H1 (cell line): ENCODE measurements around the gene PDK2. TPM values are rescaled to one million over a fixed set of nuclear protein-coding genes. Genes with fewer than 3 reads are reported as not detected.

Source experiments
- CTCF ChIA-PET: fragments of 300-600 bp; sonication (Branson Sonifier 250); formaldehyde crosslinking; loops from one replicate; lab custom pipeline; 2021; ENCODE audit not compliant: partially characterized antibody; lab: Charles Lee
- POLR2A ChIA-PET: fragments of 300-600 bp; sonication (Branson Sonifier 250); formaldehyde crosslinking; loops from one replicate; lab custom pipeline; 2021; ENCODE audit warnings: inconsistent platforms; ENCODE audit not compliant: partially characterized antibody; lab: Charles Lee
- DNase-seq, 2 experiments: peaks; one replicate each; pipeline versions ENCODE4 v3.0.0 to v3.0.0-alpha.2; 2010 to 2022; ENCODE audit warnings: low spot score in 2 of 2, low read depth in 1 of 2, mixed read lengths in 1 of 2
- FAIRE-seq: peaks from 2 replicates; lab custom pipeline; 2011; peaks lifted over from hg19 to GRCh38; lab: Jason Lieb, UNC
- H2AFZ ChIP-seq: 2 replicates; pipeline ENCODE4 v1.8.1; 2012; ENCODE audit warnings: low read length, inconsistent platforms
- H2AK5ac ChIP-seq: 2 replicates; pipeline ENCODE4 v1.6.1; 2013; ENCODE audit warnings: low read depth, low read length
- H2BK120ac ChIP-seq: replicated peaks from 2 replicates; pipeline ENCODE3; 2013; ENCODE audit warnings: low read depth, low read length, inconsistent platforms
- H2BK12ac ChIP-seq: 2 replicates; pipeline ENCODE4 v1.6.1; 2013; ENCODE audit warnings: low read depth, low read length
- H2BK15ac ChIP-seq: 2 replicates; pipeline ENCODE4 v1.6.1; 2013; ENCODE audit warnings: low read length
- H2BK20ac ChIP-seq: 2 replicates; pipeline ENCODE4 v1.6.1; 2013; ENCODE audit warnings: low read length
- H2BK5ac ChIP-seq: 2 replicates; pipeline ENCODE4 v1.6.1; 2013; ENCODE audit warnings: low read depth, low read length
- H3K14ac ChIP-seq: 2 replicates; pipeline ENCODE4 v1.6.1; 2013; ENCODE audit warnings: inconsistent platforms; ENCODE audit not compliant: insufficient read length
- H3K18ac ChIP-seq: 2 replicates; pipeline ENCODE4 v1.6.1; 2013; ENCODE audit warnings: low read length; ENCODE audit errors: extremely low read depth
- H3K23ac ChIP-seq: 2 replicates; pipeline ENCODE4 v1.6.1; 2013; ENCODE audit warnings: inconsistent platforms; ENCODE audit not compliant: insufficient read length
- H3K23me2 ChIP-seq: 2 replicates; pipeline ENCODE4 v1.6.1; 2013; ENCODE audit warnings: low read depth, low read length
- H3K27ac ChIP-seq: 2 replicates; pipeline ENCODE4 v1.6.1; 2011; ENCODE audit warnings: low read depth, low read length, inconsistent platforms
- H3K27me3 ChIP-seq, 4 experiments: replicated peaks in 1 of 4; 1 replicate in 1 of 4; 2 replicates in 3 of 4; pipeline versions ENCODE4 v1.6.1 to v1.8.1; 2011 to 2013; ENCODE audit warnings: low read length in 3 of 4, mild to moderate bottlenecking in 3 of 4, inconsistent platforms in 2 of 4, mixed read lengths in 2 of 4, moderate library complexity in 1 of 4; ENCODE audit not compliant: control insufficient read depth in 3 of 4, insufficient read depth in 3 of 4; ENCODE audit errors: extremely low read depth in 1 of 4
- H3K36me3 ChIP-seq, 4 experiments: 2 replicates each; pipeline versions ENCODE4 v1.6.1 to v1.8.1; 2011 to 2013; ENCODE audit warnings: mild to moderate bottlenecking in 4 of 4, low read length in 3 of 4, moderate library complexity in 2 of 4, control low read depth in 1 of 4, inconsistent platforms in 1 of 4; ENCODE audit not compliant: insufficient read depth in 4 of 4, control insufficient read depth in 2 of 4
- H3K4ac ChIP-seq: replicated peaks from 2 replicates; pipeline ENCODE3; 2013; ENCODE audit warnings: low read length, low read depth, mixed read lengths, inconsistent platforms; ENCODE audit not compliant: insufficient read length
- H3K4me1 ChIP-seq, 4 experiments: replicated peaks in 1 of 4; 1 replicate in 1 of 4; 2 replicates in 3 of 4; pipeline versions ENCODE4 v1.6.1 to v1.8.1; 2011 to 2013; ENCODE audit warnings: low read length in 3 of 4, inconsistent platforms in 2 of 4, mixed read lengths in 1 of 4; ENCODE audit not compliant: insufficient read depth in 4 of 4, control insufficient read depth in 3 of 4
- H3K4me2 ChIP-seq, 2 experiments: 2 replicates each; pipeline versions ENCODE4 v1.6.1 to v1.8.1; 2011 to 2013; ENCODE audit warnings: low read depth in 2 of 2, low read length in 2 of 2, control low read depth in 1 of 2, inconsistent platforms in 1 of 2, mild to moderate bottlenecking in 1 of 2; ENCODE audit not compliant: insufficient read depth in 1 of 2
- H3K4me3 ChIP-seq, 4 experiments: fragments of 200-600, 300-600 bp in 1 of 4; sonication (generic), shearing (Covaris generic), sonication (Bioruptor Twin) in 1 of 4; 2 replicates each; pipeline versions ENCODE4 v1.5.1 to v1.8.1; 2011 to 2016; ENCODE audit warnings: low read length in 4 of 4, low read depth in 3 of 4, control low read depth in 2 of 4, inconsistent platforms in 2 of 4, mild to moderate bottlenecking in 2 of 4, mixed read lengths in 1 of 4, moderate library complexity in 1 of 4; ENCODE audit not compliant: insufficient read depth in 2 of 4; ENCODE audit errors: extremely low read depth in 1 of 4
- H3K56ac ChIP-seq: replicated peaks from 2 replicates; pipeline ENCODE3; 2013; ENCODE audit warnings: low read depth, mild to moderate bottlenecking, mixed read lengths, low read length, inconsistent platforms; ENCODE audit not compliant: insufficient read length
- H3K79me1 ChIP-seq: 2 replicates; pipeline ENCODE4 v1.6.1; 2013; ENCODE audit warnings: low read depth, low read length, control low read depth
- H3K79me2 ChIP-seq, 2 experiments: 2 replicates each; pipeline versions ENCODE4 v1.6.1 to v1.8.1; 2012 to 2013; ENCODE audit warnings: low read length in 2 of 2, mild to moderate bottlenecking in 2 of 2, inconsistent platforms in 1 of 2; ENCODE audit not compliant: insufficient read depth in 2 of 2, control insufficient read depth in 1 of 2
- H3K9ac ChIP-seq, 4 experiments: replicated peaks in 1 of 4; 1 replicate in 1 of 4; 2 replicates in 3 of 4; pipeline versions ENCODE4 v1.6.1 to v1.8.1; 2011 to 2013; ENCODE audit warnings: low read depth in 3 of 4, low read length in 3 of 4, control low read depth in 2 of 4, mild to moderate bottlenecking in 2 of 4, moderate library complexity in 2 of 4, inconsistent platforms in 1 of 4; ENCODE audit errors: extremely low read depth in 1 of 4
- H3K9me3 ChIP-seq, 2 experiments: 2 replicates each; pipeline versions ENCODE4 v1.6.1 to v1.8.1; 2012 to 2013; ENCODE audit warnings: mild to moderate bottlenecking in 2 of 2, moderate library complexity in 2 of 2, control low read depth in 1 of 2, inconsistent platforms in 1 of 2, low read depth in 1 of 2, low read length in 1 of 2, mixed read lengths in 1 of 2; ENCODE audit not compliant: insufficient read depth in 2 of 2
- H4K20me1 ChIP-seq, 2 experiments: replicated peaks in 1 of 2; 2 replicates each; pipeline versions ENCODE3 to v1.8.1; 2011 to 2013; ENCODE audit warnings: inconsistent platforms in 2 of 2, low read length in 2 of 2, mild to moderate bottlenecking in 1 of 2; ENCODE audit not compliant: insufficient read depth in 2 of 2, control insufficient read depth in 1 of 2
- H4K5ac ChIP-seq: 2 replicates; pipeline ENCODE4 v1.6.1; 2013; ENCODE audit warnings: low read length, low read depth, mixed read lengths, inconsistent platforms; ENCODE audit not compliant: insufficient read length
- H4K8ac ChIP-seq: 2 replicates; pipeline ENCODE4 v1.8.0; 2013; ENCODE audit warnings: mild to moderate bottlenecking, moderate library complexity, low read length, inconsistent platforms; ENCODE audit not compliant: insufficient read depth; ENCODE audit errors: extremely low read depth
- H4K91ac ChIP-seq: replicated peaks from 2 replicates; pipeline ENCODE3; 2013; ENCODE audit warnings: low read length, mixed read lengths, inconsistent platforms; ENCODE audit not compliant: insufficient read length
- BACH1 ChIP-seq: IDR thresholded peaks from 2 replicates; pipeline ENCODE4 v1.6.1; 2012; ENCODE audit warnings: low read length, improper control_type of control experiment
- CREB1 ChIP-seq: IDR thresholded peaks from 2 replicates; pipeline ENCODE4 v1.6.1; 2012; ENCODE audit warnings: inconsistent platforms
- GTF2F1 ChIP-seq: IDR thresholded peaks from 2 replicates; pipeline ENCODE4 v1.6.1; 2012; ENCODE audit warnings: low read depth, low read length, improper control_type of control experiment, borderline replicate concordance
- JUN ChIP-seq: IDR thresholded peaks from 2 replicates; pipeline ENCODE4 v1.6.1; 2011; ENCODE audit warnings: low read depth, mild to moderate bottlenecking, improper control_type of control experiment, low read length
- KDM1A ChIP-seq: fragments of 200-600, 300-600 bp; sonication (generic); IDR thresholded peaks from 2 replicates; pipeline ENCODE4 v1.7.1; 2016; ENCODE audit warnings: mild to moderate bottlenecking, low read length, borderline replicate concordance
- PHF8 ChIP-seq: fragments of 200-600 bp; sonication (generic); conservative IDR thresholded peaks from 2 replicates; pipeline ENCODE4 v1.7.1; 2012; ENCODE audit warnings: low read depth, mild to moderate bottlenecking, inconsistent platforms, low read length, moderate library complexity
- RBBP5 ChIP-seq: IDR thresholded peaks from 2 replicates; pipeline ENCODE4 v1.7.1; 2012; ENCODE audit warnings: low read depth, mild to moderate bottlenecking, inconsistent platforms, low read length, moderate library complexity, borderline replicate concordance
- SP1 ChIP-seq: IDR thresholded peaks from 2 replicates; pipeline ENCODE4 v1.6.1; 2011; ENCODE audit warnings: low read depth, low read length
- TAF1 ChIP-seq: IDR thresholded peaks from 2 replicates; pipeline ENCODE4 v1.6.1; 2011; ENCODE audit warnings: mild to moderate bottlenecking, low read depth, low read length
- TBP ChIP-seq: IDR thresholded peaks from 2 replicates; pipeline ENCODE4 v1.6.1; 2011; ENCODE audit warnings: low read depth, low read length, improper control_type of control experiment
- TEAD4 ChIP-seq: IDR thresholded peaks from 2 replicates; pipeline ENCODE4 v1.6.1; 2012; ENCODE audit warnings: low read depth, low read length, inconsistent platforms, mixed read lengths
- WGBS, 2 experiments: shearing (Covaris generic) in 1 of 2; methylation state at CpG; one replicate each; pipeline versions ENCODE4 v1.1.6 to v1.1.7; 2013 to 2015; ENCODE audit warnings: low lambda C conversion rate in 2 of 2, mixed read lengths in 2 of 2, inconsistent platforms in 1 of 2, low coverage in 1 of 2, missing lambda C conversion rate in 1 of 2; ENCODE audit not compliant: insufficient replicate concordance in 2 of 2, insufficient coverage in 1 of 2, insufficient read length in 1 of 2; ENCODE audit errors: extremely low coverage in 1 of 2, missing lambda C conversion rate in 1 of 2; 5-methylcytosine and 5-hydroxymethylcytosine counted together
- polyA plus RNA-seq, 7 experiments: library from polyadenylated mRNA; depleted of rRNA in 3 of 7; stranded (reverse) in 5 of 7; unstranded in 2 of 7; fragments of >200 nt in 5 of 7; fragments of 200-250 nt in 2 of 7; gene quantifications; 1 replicate in 5 of 7; 2 replicates in 1 of 7; 4 replicates in 1 of 7; pipeline versions ENCODE4 v1.2.1 to v1.2.3, GENCODE V29; 2011 to 2013; ENCODE audit warnings: missing spikeins in 2 of 7, mixed read lengths in 2 of 7
- total RNA-seq: library from RNA; stranded (reverse); fragmentation: NEBNext Ultra II Directional; extraction: Animal tissue kit (Norgen Biotek cat#: 25700); gene quantifications from 2 replicates; pipeline ENCODE4 v1.2.1, GENCODE V29; 2021
- TF ChIP-seq, protein P1 (sequence below): IDR thresholded peaks from 2 replicates; pipeline ENCODE4 v1.6.1; 2011; ENCODE audit warnings: low read depth, mild to moderate bottlenecking, low read length; ENCODE audit not compliant: insufficient read depth

PDK2 gene
- total and polyA plus RNA-seq, 2 of the 8 experiments (the other 6 are each of a cell fraction or from before 2014, with no cell fraction given) = 18.3 to 121 TPM

DNA sequence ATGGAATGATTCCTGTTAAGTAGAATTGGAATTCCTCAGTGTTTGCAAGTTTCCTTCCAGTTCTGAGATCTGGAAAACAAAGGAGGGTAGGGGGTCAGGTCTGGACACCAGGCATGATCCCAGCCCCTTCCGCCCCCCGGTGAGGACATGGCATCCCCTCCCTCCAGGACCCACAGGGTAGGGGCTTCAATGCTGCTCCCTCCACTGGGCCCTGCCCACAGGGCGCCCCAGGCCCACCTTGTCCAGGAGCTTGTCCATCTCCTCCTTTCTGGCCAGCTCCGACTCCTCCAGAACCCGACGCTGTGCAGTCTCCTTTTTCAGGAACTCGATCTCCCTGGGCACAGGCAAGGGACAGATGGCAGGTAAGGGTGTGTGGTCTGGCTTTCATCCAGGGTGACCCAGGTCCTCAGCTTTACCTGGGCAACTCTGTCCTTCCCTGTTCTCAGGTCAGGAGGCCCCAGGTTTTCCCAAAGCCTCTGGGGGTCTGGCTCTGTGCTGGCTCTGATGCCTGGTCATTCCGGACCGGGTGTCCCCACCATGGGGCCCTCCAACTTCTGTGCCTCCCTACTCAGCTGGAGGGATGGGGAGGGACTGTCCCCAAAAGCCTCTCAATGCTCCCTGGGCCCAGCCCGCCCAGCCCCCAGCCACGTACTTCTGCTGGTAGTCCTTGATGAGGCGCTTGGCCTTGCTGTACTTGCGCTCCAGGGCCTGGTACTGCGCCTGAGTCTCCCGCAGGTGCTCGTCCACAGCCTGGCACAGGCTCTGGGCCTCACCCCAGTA, 40.4 kb downstream of the PDK2 start:
- no peak overlapping the region for H2BK15ac ChIP-seq
- no peak overlapping the region for H3K56ac ChIP-seq
- CTCF ChIA-PET = interaction anchor here (1.4 to 21.6 kb wide), 7 partner anchors 12 to 41 kb away, joined by 3 to 299 read pairs (median 13); partner anchors contain the start of genes PDK2 and PPP1R9B
- no peak overlapping the region for H3K18ac ChIP-seq
- no peaks in the 10 kb centered on the region for H3K79me1 ChIP-seq
- H3K9ac ChIP-seq = no peak overlapping the region
- no peak overlapping the region for H4K5ac ChIP-seq
- TF ChIP-seq GTF2F1 (no peak), TEAD4 (no peak), TAF1 (no peak), TBP (no peak), JUN (no peak), CREB1 (no peak), KDM1A (no peak), BACH1 (no peak), SP1 (no peak), PHF8 (no peak), RBBP5 (no peak)
- TF ChIP-seq, protein P1, sequence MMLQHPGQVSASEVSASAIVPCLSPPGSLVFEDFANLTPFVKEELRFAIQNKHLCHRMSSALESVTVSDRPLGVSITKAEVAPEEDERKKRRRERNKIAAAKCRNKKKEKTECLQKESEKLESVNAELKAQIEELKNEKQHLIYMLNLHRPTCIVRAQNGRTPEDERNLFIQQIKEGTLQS = no peak
- TF ChIP-seq, all 59 proteins: peak for 0
- H3K23ac ChIP-seq = no peak overlapping the region
- no peak overlapping the region for H2AFZ ChIP-seq
- no peak overlapping the region for H2BK5ac ChIP-seq
- H2AK5ac ChIP-seq = no peak overlapping the region
- DNase-seq = no peak
- H3K14ac ChIP-seq = no peak overlapping the region
- H3K4me3 ChIP-seq = no peak overlapping the region
- H3K23me2 ChIP-seq = peaks cover 4% of the 10 kb centered on the region; the same call in 1 of the 2 replicates
- no peak overlapping the region for H2BK12ac ChIP-seq
- no peaks in the 10 kb centered on the region for H3K79me2 ChIP-seq
- peaks cover 0 to 6% of the 10 kb centered on the region in 2 experiments for H4K20me1 ChIP-seq
- H4K91ac ChIP-seq = no peak overlapping the region
- peaks cover 3 to 13% (median 12%) of the 10 kb centered on the region in 4 experiments; a peak in 5 of 8 replicates for H3K36me3 ChIP-seq
- peaks cover 0 to 8% (median 1%) of the 10 kb centered on the region in 4 experiments; a peak in 4 of 7 replicates for H3K27me3 ChIP-seq
- no peak for FAIRE-seq
- peaks cover 8 to 34% (median 22%) of the 10 kb centered on the region in 4 experiments for H3K4me1 ChIP-seq
- no peaks in the 10 kb centered on the region for H3K9me3 ChIP-seq
- H2BK120ac ChIP-seq = no peak overlapping the region
- POLR2A ChIA-PET = no interaction called here
- no peak overlapping the region for H3K4ac ChIP-seq
- no peak overlapping the region for H3K27ac ChIP-seq
- peak overlapping the region; percentile 1; the same call in 1 of the 2 replicates for H4K8ac ChIP-seq
- H2BK20ac ChIP-seq = no peak overlapping the region
- 90% methylated on average over 12 of the region's 16 CpGs; no CpG with 5 or more reads in 1 of the 2 experiments for WGBS, 2 experiments
- H3K4me2 ChIP-seq = no peak overlapping the region
